GM12801 (cell line): ENCODE measurements around the gene URB1.

Experiments
- CTCF ChIP-seq: IDR thresholded peaks from one replicate; pipeline ENCODE4 v1.5.1; 2011; ENCODE audit warnings: control low read depth; ENCODE audit not compliant: insufficient read length; ENCODE audit errors: extremely low read depth

Gene URB1

GRCh38 chr21:32386195-32386870, 6.5 kb downstream of the URB1 start:
- TF ChIP-seq CTCF: no peak

- no peak for TF ChIP-seq CTCF
Observed at GRCh38 chr21:32383812-32384211, 9.0 kb downstream of the URB1 start.

GRCh38 chr21:32382108-32382644, 10.6 kb downstream of the URB1 start:
- TF ChIP-seq CTCF: no peak

GRCh38 chr21:32381571-32381970, 11.2 kb downstream of the URB1 start:
- TF ChIP-seq CTCF: no peak

- no peak for TF ChIP-seq CTCF
Observed at GRCh38 chr21:32380940-32381339, 11.9 kb downstream of the URB1 start.

GRCh38 chr21:32378956-32379355, 13.9 kb downstream of the URB1 start:
- no peak for TF ChIP-seq CTCF

- no peak for TF ChIP-seq CTCF
Observed at GRCh38 chr21:32377991-32378390, 14.8 kb downstream of the URB1 start.

- TF ChIP-seq CTCF: no peak
Observed at GRCh38 chr21:32377506-32377905, 15.3 kb downstream of the URB1 start.
